ENCODE results near the gene PCP4L1.
"Not testable (repeated sequence)": the region's sequence is repeated elsewhere in the genome, so short reads cannot be mapped to it uniquely, and the experiment has no call there.

Gene PCP4L1

DNA sequence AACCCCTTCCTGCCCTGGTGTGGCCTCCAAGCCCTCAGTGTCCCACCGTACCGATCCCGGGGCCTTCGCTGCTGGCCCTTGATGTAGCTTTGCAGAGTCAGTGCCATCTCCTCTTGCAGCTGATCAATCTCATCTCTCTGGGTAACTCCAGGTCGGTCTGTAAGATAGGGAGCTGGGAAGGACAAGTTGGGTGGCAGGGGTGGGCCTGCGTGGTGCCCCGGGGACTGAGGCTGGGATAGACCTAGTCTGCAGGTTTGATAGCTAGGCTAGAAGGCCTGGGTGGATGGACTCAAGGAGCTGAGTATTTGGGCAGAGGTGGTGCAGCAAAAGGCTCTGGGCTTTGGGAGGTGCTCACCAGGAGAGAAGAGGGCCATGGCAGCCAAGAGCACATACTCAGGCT, 27.8 kb upstream of the PCP4L1 start:
- Histone ChIP-seq H3K9me3 (replicated peaks; ENCODE audit: low read length) (no peaks in the 10 kb centered on the region), H3K4me1 (ENCODE audit: control insufficient read depth, insufficient read depth, low read length) (peaks cover 15% of the 10 kb centered on the region), H3K4me2 (ENCODE audit: low read length) (no peak overlapping the region), H3K4me3 (ENCODE audit: low read length) (no peak overlapping the region), H3K36me3 (ENCODE audit: insufficient read depth, low read length) (peaks cover 19% of the 10 kb centered on the region), H3K27me3 (ENCODE audit: control insufficient read depth, insufficient read depth, low read length) (peaks cover 4% of the 10 kb centered on the region), H3K9ac (ENCODE audit: low read depth, low read length) (no peak overlapping the region)

GRCh38 chr1:161233102-161233501, 25.4 kb upstream of the PCP4L1 start:
- H3K36me3 ChIP-seq (ENCODE audit: insufficient read depth, low read length) = peaks cover 19% of the 10 kb centered on the region
- peaks cover 6% of the 10 kb centered on the region for H3K27me3 ChIP-seq (ENCODE audit: control insufficient read depth, insufficient read depth, low read length)
- no peak overlapping the region for H3K9ac ChIP-seq (ENCODE audit: low read depth, low read length)
- H3K4me3 ChIP-seq (ENCODE audit: low read length) = no peak overlapping the region
- no peaks in the 10 kb centered on the region for H3K4me1 ChIP-seq (ENCODE audit: control insufficient read depth, insufficient read depth, low read length)
- H3K4me2 ChIP-seq (ENCODE audit: low read length) = no peak overlapping the region
- no peaks in the 10 kb centered on the region for H3K9me3 ChIP-seq (replicated peaks; ENCODE audit: low read length)

- Histone ChIP-seq H3K4me1 (ENCODE audit: control insufficient read depth, insufficient read depth, low read length) (no peaks in the 10 kb centered on the region), H3K36me3 (ENCODE audit: insufficient read depth, low read length) (no peaks in the 10 kb centered on the region), H3K4me2 (ENCODE audit: low read length) (no peak overlapping the region), H3K9me3 (replicated peaks; ENCODE audit: low read length) (no peaks in the 10 kb centered on the region), H3K4me3 (ENCODE audit: low read length) (no peak overlapping the region), H3K9ac (ENCODE audit: low read depth, low read length) (no peak overlapping the region), H3K27me3 (ENCODE audit: control insufficient read depth, insufficient read depth, low read length) (peaks cover 18% of the 10 kb centered on the region)
Measured at GRCh38 chr1:161235957-161236775, 22.4 kb upstream of the PCP4L1 start.

- Histone ChIP-seq H3K9ac (ENCODE audit: low read depth, low read length) (no peak within 1 kb of the TSS), H3K4me1 (ENCODE audit: control insufficient read depth, insufficient read depth, low read length) (no peaks in the 10 kb centered on the region), H3K4me3 (ENCODE audit: low read length) (no peak within 1 kb of the TSS), H3K9me3 (replicated peaks; ENCODE audit: low read length) (no peaks in the 10 kb centered on the region), H3K36me3 (ENCODE audit: insufficient read depth, low read length) (no peaks in the 10 kb centered on the region), H3K4me2 (ENCODE audit: low read length) (no peak within 1 kb of the TSS), H3K27me3 (ENCODE audit: control insufficient read depth, insufficient read depth, low read length) (peaks cover 23% of the 10 kb centered on the region)
Measured at GRCh38 chr1:161238039-161238473, 20.5 kb upstream of the PCP4L1 start, which contains the start of gene NR1I3. NR1I3 (minus strand) TSS chr1:161238203; CDS start chr1:161236565, 1,638 bp downstream.

DNA sequence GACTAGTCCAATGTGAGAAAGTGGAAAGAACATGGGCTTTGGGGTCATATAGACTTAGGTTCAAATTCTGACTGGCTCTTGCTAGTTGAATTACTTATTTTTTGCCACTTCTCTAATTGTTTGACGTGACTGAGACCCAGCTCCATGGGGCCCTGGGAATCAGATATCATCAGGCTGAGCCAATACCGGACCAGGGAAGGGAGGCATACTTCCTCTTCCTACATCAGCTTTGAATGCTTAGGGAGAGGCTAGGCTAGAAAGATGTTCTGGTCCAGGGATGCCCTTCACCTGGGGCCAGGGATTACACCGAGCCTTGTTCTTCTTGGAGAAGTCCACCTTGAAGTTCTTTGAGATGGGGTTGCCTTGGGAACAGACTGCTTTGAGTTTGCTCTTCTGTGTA, 16.9 kb upstream of the PCP4L1 start:
- H3K9ac ChIP-seq (ENCODE audit: low read depth, low read length) = no peak overlapping the region
- H3K4me2 ChIP-seq (ENCODE audit: low read length) = no peak overlapping the region
- H3K4me3 ChIP-seq (ENCODE audit: low read length) = no peak overlapping the region
- no peaks in the 10 kb centered on the region for H3K4me1 ChIP-seq (ENCODE audit: control insufficient read depth, insufficient read depth, low read length)
- peaks cover 25% of the 10 kb centered on the region for H3K27me3 ChIP-seq (ENCODE audit: control insufficient read depth, insufficient read depth, low read length)
- H3K9me3 ChIP-seq (replicated peaks; ENCODE audit: low read length) = no peaks in the 10 kb centered on the region
- no peaks in the 10 kb centered on the region for H3K36me3 ChIP-seq (ENCODE audit: insufficient read depth, low read length)

- H3K9ac ChIP-seq (ENCODE audit: low read depth, low read length) = no peak overlapping the region
- no peaks in the 10 kb centered on the region for H3K9me3 ChIP-seq (replicated peaks; ENCODE audit: low read length)
- H3K4me2 ChIP-seq (ENCODE audit: low read length) = no peak overlapping the region
- H3K27me3 ChIP-seq (ENCODE audit: control insufficient read depth, insufficient read depth, low read length) = peaks cover 27% of the 10 kb centered on the region
- no peak overlapping the region for H3K4me3 ChIP-seq (ENCODE audit: low read length)
- H3K36me3 ChIP-seq (ENCODE audit: insufficient read depth, low read length) = no peaks in the 10 kb centered on the region
- no peaks in the 10 kb centered on the region for H3K4me1 ChIP-seq (ENCODE audit: control insufficient read depth, insufficient read depth, low read length)
Measured at GRCh38 chr1:161242313-161242712, 16.2 kb upstream of the PCP4L1 start.

- peaks cover 30% of the 10 kb centered on the region for H3K27me3 ChIP-seq (ENCODE audit: control insufficient read depth, insufficient read depth, low read length)
Measured at GRCh38 chr1:161244888-161245287, 13.7 kb upstream of the PCP4L1 start.

DNA sequence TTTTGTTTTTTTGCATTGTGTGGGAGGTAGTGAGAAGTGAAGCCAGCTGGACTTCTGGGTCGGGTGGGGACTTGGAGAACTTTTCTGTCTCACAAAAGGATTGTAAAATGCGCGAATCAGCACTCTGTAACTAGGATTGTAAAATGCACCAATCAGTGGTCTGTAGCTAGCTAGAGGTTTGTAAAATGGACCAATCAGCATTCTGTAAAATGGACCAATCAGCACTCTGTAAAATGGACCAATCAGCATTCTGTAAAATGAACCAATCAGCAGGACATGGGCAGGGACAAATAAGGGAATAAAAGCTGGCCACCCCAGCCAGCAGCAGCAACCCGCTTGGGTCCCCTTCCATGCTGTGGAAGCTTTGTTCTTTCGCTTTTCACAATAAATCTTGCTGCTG, 8.4 kb upstream of the PCP4L1 start:
- H3K4me2 ChIP-seq (ENCODE audit: low read length); H3K4me3 ChIP-seq (ENCODE audit: low read length); H3K9ac ChIP-seq (ENCODE audit: low read depth, low read length); H3K36me3 ChIP-seq (ENCODE audit: insufficient read depth, low read length); H3K4me1 ChIP-seq (ENCODE audit: control insufficient read depth, insufficient read depth, low read length); H3K9me3 ChIP-seq (replicated peaks; ENCODE audit: low read length): not testable (repeated sequence)
- H3K27me3 ChIP-seq (ENCODE audit: control insufficient read depth, insufficient read depth, low read length) = peaks cover 16% of the 10 kb centered on the region

More at GRCh38 chr1:161244888-161245287, 13.7 kb upstream of the PCP4L1 start:
- H3K4me3 ChIP-seq (ENCODE audit: low read length) = no peak overlapping the region
- no peak overlapping the region for H3K4me2 ChIP-seq (ENCODE audit: low read length)
- no peak overlapping the region for H3K9ac ChIP-seq (ENCODE audit: low read depth, low read length)
- no peaks in the 10 kb centered on the region for H3K36me3 ChIP-seq (ENCODE audit: insufficient read depth, low read length)
- no peaks in the 10 kb centered on the region for H3K4me1 ChIP-seq (ENCODE audit: control insufficient read depth, insufficient read depth, low read length)
- no peaks in the 10 kb centered on the region for H3K9me3 ChIP-seq (replicated peaks; ENCODE audit: low read length)

- no peaks in the 10 kb centered on the region for H3K36me3 ChIP-seq (ENCODE audit: insufficient read depth, low read length)
- no peak overlapping the region for H3K4me3 ChIP-seq (ENCODE audit: low read length)
- H3K4me1 ChIP-seq (ENCODE audit: control insufficient read depth, insufficient read depth, low read length) = no peaks in the 10 kb centered on the region
- no peak overlapping the region for H3K9ac ChIP-seq (ENCODE audit: low read depth, low read length)
- no peak overlapping the region for H3K4me2 ChIP-seq (ENCODE audit: low read length)
- no peaks in the 10 kb centered on the region for H3K9me3 ChIP-seq (replicated peaks; ENCODE audit: low read length)
- H3K27me3 ChIP-seq (ENCODE audit: control insufficient read depth, insufficient read depth, low read length) = peaks cover 13% of the 10 kb centered on the region
Measured at GRCh38 chr1:161250829-161251228, 7.7 kb upstream of the PCP4L1 start.

DNA sequence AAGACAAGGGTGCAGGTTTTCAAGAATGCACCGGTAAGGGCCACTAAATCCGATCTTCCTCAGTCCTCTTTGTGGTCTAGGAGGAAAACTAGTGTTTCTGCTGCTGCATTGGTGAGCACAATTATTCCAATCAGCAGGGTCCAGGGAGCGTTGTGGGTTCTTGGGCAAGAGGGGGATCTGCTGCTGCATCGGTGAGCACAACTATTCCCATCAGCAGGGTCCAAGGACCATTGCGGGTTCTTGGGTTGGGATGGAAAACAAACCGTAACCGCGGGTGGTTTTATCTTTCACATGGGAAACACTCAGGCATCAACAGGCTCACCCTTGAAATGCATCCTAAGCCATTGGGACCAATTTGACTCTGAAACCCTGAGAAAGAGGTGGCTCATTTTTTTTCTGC, 7.0 kb upstream of the PCP4L1 start:
- Histone ChIP-seq H3K9ac (ENCODE audit: low read depth, low read length) (no peak overlapping the region), H3K4me1 (ENCODE audit: control insufficient read depth, insufficient read depth, low read length) (no peaks in the 10 kb centered on the region), H3K4me3 (ENCODE audit: low read length) (no peak overlapping the region), H3K27me3 (ENCODE audit: control insufficient read depth, insufficient read depth, low read length) (peaks cover 10% of the 10 kb centered on the region), H3K9me3 (replicated peaks; ENCODE audit: low read length) (no peaks in the 10 kb centered on the region), H3K4me2 (ENCODE audit: low read length) (no peak overlapping the region), H3K36me3 (ENCODE audit: insufficient read depth, low read length) (no peaks in the 10 kb centered on the region)

- not testable (repeated sequence) for H3K4me1 ChIP-seq (ENCODE audit: control insufficient read depth, insufficient read depth, low read length); H3K4me3 ChIP-seq (ENCODE audit: low read length); H3K9ac ChIP-seq (ENCODE audit: low read depth, low read length); H3K9me3 ChIP-seq (replicated peaks; ENCODE audit: low read length); H3K4me2 ChIP-seq (ENCODE audit: low read length); H3K36me3 ChIP-seq (ENCODE audit: insufficient read depth, low read length)
- peaks cover 26% of the 10 kb centered on the region for H3K27me3 ChIP-seq (ENCODE audit: control insufficient read depth, insufficient read depth, low read length)
Measured at GRCh38 chr1:161255302-161255701, 3.2 kb upstream of the PCP4L1 start.

DNA sequence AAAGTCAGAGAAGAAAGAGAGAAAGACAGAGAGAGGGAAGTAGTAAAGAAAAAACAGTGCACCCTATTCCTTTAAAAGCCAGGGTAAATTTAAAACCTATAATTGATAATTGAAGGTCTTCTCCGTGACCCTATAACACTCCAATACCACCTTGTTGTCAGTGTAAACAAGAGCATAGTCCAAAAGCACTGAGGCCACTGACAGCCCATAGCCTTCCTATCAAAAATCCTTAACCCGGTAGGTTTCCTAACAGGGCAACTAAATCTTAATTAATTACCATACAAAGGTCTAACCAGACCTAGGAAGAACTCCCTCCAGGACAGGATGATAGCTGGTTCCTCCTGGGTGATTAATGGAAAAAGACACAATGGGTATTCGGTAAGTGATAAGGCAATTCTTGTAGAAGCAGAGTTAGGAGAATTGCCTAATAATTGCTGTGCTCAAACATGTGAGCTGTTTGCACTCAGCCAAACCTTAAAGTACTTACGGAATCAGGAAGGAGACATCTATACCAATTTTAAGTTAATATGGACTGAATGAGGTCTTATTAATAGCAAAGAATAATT, 2.5 kb upstream of the PCP4L1 start:
- not testable (repeated sequence) for H3K4me3 ChIP-seq (ENCODE audit: low read length); H3K4me1 ChIP-seq (ENCODE audit: control insufficient read depth, insufficient read depth, low read length); H3K9me3 ChIP-seq (replicated peaks; ENCODE audit: low read length); H3K9ac ChIP-seq (ENCODE audit: low read depth, low read length); H3K4me2 ChIP-seq (ENCODE audit: low read length); H3K36me3 ChIP-seq (ENCODE audit: insufficient read depth, low read length)
- peaks cover 32% of the 10 kb centered on the region for H3K27me3 ChIP-seq (ENCODE audit: control insufficient read depth, insufficient read depth, low read length)

All from skeletal muscle satellite cell (primary cell).